ENCODE data around the gene GRIA4. TPM values are rescaled to one million over a fixed set of nuclear protein-coding genes. Genes with fewer than 3 reads are reported as not detected.

GRIA4 gene
- total RNA-seq, 1 donor from 2014 or later = not detected

DNA sequence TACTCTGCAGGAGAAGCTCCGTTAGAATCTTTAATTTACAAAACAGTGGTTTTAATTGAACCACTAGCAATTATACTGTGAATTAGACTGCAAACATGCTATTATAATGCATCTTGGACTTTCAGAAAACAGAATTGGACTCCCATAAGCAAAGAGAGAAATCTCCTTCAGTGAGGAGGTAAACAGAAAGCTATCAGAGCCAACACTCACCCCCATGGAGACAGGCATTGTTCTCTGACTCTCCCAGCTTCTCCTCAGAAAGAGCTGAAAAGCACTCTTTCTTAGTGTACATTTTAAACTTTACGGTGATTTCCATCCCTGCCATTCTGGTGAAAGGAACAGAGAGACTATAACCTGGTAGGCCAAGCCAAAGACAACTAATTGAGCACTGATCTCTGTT, 176.9 kb downstream of the GRIA4 start:
- DNase-seq (ENCODE audit: low spot score) = no peak

DNA sequence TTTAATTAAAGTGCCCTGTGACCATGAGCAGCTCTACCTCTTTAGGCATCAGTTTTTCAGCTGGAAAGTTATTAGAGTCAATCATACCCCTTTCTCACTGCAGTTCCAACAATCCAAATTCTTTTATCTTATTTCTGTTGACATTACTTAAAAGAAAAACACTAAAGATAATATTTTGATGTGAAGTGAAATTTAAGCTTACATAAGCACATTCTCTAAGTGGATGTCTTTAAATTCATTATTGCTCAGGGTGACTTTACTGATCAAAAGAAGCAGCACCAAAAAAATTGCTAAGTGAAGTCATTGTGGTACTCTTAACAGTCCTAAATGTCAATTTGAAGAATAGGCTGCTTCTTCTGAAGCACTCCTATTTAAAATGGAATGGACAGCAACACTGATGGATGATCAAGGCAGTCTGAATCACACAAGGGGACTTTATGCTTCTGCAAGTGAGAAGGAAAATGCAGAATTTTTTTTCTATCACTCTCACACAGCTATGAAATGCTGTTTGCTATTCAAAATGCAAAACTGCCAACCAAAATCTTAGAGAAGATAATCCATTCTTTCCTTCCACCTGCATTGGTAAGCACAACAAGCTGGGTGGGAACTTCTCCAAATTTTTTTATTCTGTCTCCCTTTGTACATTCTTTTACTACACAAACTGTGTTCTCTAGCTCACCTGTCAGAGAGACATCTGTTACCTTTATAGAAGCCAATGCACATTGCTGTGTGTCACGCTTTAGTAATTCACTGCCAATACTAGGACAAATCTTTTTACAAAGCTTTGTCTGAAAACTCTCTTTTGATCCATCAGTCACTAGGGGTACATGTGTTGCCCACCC, 179.9 kb downstream of the GRIA4 start:
- DNase-seq (ENCODE audit: low spot score) = no peak

GRCh38 chr11:105790840-105791239, 181.0 kb downstream of the GRIA4 start:
- DNase-seq (ENCODE audit: low spot score) = no peak

DNA sequence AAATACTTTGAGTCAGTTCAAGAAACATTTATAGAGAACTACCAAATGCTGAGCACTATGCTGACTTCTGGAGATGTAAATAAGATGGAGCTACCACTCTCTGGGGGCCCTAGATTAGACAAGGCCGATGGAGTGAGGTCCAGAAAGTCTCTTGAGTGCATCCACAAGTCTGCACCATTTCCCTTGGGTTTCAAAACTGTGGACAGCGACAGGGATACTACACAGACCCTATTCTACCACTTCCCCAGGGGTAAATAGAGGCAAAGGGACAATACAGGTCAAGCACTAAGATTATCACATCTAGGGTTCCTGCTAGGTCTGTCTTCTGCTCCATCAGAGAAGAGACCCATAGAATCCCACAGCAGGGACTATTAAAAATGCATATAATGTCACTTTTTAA, 183.2 kb downstream of the GRIA4 start:
- DNase-seq (ENCODE audit: low spot score) = no peak

DNA sequence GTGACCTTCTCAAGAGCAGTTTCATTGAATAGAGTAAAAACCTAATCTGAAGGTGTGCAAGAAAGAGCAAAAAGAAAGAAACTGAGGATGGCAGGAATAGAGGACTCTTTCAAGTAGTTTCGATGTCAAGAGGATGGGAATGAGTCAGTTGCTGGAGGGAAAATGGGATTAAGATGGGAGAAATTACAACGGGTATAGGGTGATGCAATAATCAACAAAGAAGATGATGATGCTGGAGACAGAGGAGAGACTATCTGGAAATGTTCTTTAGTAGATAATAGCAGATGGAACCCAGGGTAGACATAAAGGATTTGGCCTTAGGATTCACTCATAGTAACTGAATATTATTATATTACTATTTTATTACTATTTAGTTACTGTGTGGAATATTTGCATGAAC, 189.4 kb downstream of the GRIA4 start:
- DNase-seq (ENCODE audit: low spot score) = no peak

- no peak for DNase-seq (ENCODE audit: low spot score)
These were observed 190.0 kb downstream of the GRIA4 start for GRCh38 chr11:105799728-105800462.

DNA sequence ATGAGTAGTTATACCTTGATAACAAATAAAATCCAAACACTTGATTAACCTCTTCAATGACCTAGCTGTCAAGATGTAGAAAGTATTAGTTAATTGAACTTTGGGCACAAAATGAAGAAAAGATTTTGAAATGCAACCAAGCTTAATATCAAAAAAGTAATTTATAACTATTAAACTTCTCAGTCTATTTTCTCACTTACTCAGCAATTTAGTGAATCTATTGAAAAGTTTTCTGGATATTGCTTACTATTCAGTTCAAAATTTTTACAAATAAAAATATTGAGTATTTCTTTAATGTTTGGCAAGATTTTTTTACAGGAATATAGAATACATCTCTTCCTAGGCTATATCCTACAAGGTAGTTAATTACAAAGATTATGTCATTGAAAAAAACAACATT, 192.5 kb downstream of the GRIA4 start:
- DNase-seq (ENCODE audit: low spot score) = no peak

- no peak for DNase-seq (ENCODE audit: low spot score)
These were observed 201.4 kb downstream of the GRIA4 start for GRCh38 chr11:105811242-105811641.

- DNase-seq (ENCODE audit: low spot score) = no peak
These were observed 211.5 kb downstream of the GRIA4 start for GRCh38 chr11:105821372-105821771.

DNA sequence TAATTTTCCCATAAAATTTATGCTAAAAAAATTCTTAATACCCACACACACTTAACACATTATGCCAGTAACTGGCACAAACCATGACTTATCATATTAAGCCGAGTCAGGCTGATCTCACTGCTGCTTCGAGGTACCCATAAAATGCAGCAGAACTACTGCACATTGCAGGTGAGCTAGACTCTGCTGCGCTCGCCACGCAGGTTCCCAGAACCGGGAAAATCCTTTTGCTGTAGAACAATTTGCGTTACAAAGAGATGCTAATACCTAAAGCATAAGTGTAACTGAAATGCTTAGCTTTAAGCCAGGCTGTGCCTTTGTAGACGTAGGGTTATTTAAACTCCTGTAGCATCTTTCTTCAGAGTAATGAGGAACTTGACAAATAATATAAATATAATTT, 211.9 kb downstream of the GRIA4 start:
- DNase-seq (ENCODE audit: low spot score) = no peak

GRCh38 chr11:105823495-105824033, 213.7 kb downstream of the GRIA4 start:
- no peak for DNase-seq (ENCODE audit: low spot score)

DNA sequence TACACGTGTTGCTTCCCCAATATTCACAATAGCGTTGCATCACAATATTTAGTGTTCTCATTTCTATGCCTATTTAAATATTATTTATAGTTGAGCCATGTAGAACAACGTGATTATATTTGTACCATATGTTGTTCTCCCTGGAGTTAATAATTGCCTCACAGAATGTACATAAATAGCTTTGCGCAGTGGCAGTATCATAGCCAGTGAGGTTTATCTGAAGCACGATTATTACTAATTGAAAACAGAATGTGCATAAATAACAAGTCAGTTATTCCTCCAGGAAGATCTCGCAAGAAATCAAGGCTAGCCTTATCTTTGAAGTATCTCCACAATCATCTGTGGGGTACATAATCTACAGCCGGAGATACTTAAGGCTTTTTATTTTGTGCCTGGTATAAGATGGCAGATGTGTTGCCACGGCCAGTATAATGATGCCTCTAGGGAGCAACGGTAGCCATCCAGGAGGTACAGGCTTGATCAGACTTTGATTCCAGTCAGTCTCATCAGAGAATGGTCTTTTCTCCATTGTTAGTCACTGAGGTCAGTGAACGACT, 214.7 kb downstream of the GRIA4 start:
- no peak for DNase-seq (ENCODE audit: low spot score)

- no peak for DNase-seq (ENCODE audit: low spot score)
These were observed 215.3 kb downstream of the GRIA4 start for GRCh38 chr11:105825141-105825540.

- no peak for DNase-seq (ENCODE audit: low spot score)
These were observed 218.0 kb downstream of the GRIA4 start for GRCh38 chr11:105827906-105828305.

GRCh38 chr11:105829084-105829483, 219.2 kb downstream of the GRIA4 start:
- no peak for DNase-seq (ENCODE audit: low spot score)

DNA sequence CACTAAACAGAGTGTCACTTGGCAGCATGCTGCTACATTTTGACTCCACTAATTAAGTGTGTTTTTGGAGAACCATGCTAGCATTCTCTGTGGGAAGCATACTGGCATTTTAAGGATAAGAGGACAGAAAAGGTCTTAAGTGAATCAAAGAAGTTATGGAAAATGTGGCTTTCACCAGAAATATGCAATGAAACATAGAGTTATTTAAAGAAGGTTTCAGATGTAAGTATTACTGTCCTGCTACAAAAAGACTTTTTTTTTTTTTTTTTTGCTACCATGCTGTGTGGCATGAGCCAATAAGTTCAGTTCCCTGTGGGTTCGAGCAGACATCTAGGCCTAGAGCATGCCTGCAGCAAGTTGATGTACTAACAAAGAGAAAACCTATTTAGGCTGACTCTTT, 224.6 kb downstream of the GRIA4 start:
- no peak for DNase-seq (ENCODE audit: low spot score)

GRCh38 chr11:105838668-105839384, 229.0 kb downstream of the GRIA4 start:
- no peak for DNase-seq (ENCODE audit: low spot score)

DNA sequence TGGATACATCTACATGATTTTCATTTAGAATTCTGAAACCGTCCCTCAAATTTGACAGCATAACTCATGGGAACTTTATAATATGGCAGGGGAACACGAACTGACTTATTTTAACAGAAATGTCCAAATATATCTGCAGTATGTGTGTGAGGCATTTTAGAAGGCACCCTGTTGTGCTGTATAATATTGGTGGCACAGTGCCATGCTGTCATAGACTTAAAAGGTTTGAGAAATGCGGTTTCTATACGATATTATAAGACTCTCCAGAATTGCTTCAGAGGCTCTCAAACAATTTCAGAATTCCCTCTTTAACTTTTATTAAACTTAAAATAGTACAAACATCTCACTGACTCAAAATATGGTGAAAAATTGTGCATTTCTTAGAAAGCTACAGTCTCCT, 230.5 kb downstream of the GRIA4 start:
- DNase-seq (ENCODE audit: low spot score) = no peak

DNA sequence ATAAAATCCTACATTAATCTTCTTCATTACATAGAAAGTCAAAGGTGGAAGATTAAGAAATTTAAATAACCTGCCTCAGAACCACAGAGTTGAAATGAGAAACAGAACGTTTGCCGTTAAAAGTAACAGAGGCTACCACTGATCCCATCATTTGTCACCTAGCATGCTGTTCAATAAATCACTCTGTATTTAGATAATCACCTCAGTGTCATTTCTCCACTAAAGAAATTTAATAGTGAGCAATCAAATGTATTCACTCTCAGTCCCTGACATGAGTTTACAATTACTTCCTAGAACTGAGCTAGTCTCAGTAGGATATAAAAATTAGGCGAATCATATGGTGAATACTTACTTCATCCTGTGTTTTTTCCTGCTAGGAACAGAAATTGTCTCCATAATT, 242.5 kb downstream of the GRIA4 start:
- no peak for DNase-seq (ENCODE audit: low spot score)

DNA sequence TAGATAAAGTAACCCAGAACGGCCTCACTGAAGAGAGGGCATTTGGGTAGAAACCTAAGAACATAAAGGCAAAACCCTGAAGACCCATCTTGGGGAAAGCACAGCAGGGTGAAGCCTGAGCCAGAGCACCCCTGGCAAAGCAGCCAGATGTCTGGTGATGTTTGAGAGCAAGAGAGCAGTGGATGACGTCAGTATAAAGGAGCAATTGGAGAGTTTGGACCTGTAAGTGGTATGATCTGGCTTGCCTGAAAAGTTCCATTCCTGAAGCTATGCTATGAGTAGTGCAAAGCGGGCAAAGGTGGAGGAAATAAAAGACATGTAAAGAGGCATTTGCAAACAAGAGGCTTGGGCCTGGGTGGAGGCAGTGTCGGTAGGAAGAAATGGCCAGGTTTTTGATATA, 244.4 kb downstream of the GRIA4 start:
- no peak for DNase-seq (ENCODE audit: low spot score)

DNA sequence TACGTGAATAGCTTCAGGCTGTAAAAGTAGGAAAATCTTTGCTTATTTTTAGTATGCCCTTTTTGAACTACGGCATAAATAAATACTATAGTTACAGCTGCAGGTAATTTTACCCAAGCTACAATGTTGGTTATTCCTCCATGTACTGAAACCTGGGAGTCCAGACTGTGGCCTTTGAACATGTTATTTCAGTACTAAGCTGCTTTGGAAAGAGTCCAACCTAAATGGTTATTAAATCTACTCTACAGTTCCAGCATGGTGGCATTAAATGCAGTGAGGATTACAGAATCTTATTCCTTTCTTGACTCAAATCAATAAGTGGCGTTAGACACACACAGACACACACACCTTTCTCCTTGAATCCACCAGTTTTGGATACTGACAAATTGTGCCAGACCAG, 247.1 kb downstream of the GRIA4 start:
- DNase-seq (ENCODE audit: low spot score) = no peak
